GM18526 (cell line): ENCODE data around the gene DIO1.

Source experiments
- POLR2A ChIP-seq: IDR thresholded peaks from 3 replicates; pipeline ENCODE4 v1.6.1; 2011; ENCODE audit not compliant: insufficient read length; ENCODE audit errors: extremely low read depth

Gene DIO1

DNA sequence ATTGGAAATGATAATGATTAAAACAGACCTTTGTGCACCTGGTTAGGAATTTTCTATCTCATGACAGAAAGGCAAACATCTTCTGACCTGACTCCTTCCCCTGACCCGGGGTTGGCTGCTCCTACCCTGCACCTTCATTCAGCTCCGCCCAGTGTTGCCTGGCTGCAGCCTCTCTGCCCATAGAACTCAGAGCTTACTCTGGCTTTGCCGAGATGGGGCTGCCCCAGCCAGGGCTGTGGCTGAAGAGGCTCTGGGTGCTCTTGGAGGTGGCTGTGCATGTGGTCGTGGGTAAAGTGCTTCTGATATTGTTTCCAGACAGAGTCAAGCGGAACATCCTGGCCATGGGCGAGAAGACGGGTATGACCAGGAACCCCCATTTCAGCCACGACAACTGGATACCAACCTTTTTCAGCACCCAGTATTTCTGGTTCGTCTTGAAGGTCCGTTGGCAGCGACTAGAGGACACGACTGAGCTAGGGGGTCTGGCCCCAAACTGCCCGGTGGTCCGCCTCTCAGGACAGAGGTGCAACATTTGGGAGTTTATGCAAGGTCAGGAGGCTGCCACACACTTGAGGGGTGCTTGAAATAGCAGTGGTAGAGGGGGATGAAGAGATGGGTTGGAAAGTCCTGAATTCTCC, at the start of gene DIO1:
DIO1 (plus strand) TSS at position 189 of the 638 bp plus-strand sequence; CDS start at position 213, 24 bp downstream.
- TF ChIP-seq POLR2A: no peak

DNA sequence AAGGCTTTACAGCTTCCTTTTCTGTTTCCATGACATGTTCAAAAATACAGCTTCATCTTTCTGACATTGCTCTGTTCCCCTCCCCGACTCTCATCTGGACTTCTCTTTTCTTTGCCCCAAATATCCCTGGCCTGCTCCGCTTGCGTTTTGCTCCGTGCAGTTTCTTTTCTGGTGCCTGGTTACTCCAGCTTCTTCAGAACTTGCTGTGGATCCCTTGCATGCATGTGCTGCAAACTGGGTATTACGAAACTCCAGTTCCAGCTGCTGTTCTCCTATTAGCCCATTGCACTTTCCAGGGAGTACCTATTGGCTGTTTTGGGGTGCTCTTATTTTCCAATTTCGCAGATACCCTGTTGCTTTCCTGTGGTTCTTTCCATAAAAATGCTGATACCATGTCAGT, 46.0 kb upstream of the DIO1 start:
- no peak for TF ChIP-seq POLR2A

- TF ChIP-seq POLR2A: no peak
Observed at GRCh38 chr1:53850082-53850673, 43.8 kb upstream of the DIO1 start.

DNA sequence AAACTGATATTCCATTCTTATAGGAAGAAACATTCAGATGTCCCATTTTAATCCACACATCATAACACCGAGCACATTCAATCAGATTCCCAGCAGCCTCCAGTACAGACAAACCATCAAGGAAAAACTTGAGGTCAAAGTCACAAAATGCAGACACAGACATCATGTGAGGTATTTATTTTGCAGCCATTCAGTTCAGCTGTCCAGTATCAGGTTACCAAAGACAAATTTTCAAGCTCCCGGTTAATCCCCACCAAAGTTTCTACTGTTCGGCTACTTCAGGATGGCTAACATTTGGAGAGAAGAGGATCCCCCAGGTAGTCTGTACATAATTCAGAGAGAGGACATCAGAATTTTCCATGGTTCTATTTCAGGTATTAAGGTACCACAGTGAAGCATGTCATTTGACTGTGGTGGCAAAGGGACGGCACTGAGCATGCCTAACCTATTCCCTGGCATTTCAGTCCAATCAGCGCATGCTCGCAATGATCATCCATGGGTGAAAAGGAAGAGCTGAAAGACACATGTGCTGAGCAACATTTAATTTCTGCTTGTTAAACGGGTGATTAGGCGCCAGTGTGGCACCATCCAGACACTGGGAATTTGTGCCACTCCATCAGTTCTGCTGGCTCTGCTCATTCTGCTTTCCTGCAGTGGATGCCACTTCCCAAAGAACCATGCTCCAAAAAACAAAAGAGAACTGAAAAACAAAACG, 42.3 kb upstream of the DIO1 start:
- no peak for TF ChIP-seq POLR2A

GRCh38 chr1:53860967-53861411, 33.0 kb upstream of the DIO1 start:
- no peak for TF ChIP-seq POLR2A

DNA sequence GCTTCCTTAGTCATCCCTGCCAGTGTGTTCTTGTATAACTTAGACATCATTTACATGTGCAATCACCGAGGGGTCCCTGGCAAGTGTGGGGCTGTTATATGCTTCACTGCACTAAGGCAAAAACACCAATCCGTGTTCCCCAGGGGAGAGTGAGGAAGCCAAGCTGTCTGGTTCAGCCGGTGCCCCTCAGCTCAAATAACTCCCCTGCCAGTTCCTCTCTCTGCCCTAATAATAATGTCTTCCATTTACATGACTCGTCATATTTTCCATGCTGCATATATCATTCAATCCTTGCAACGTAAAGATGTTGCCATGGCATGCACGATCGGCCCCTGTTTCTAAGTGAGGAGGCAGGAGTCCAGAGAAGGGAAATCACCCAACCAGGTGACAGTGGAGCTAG, 31.5 kb upstream of the DIO1 start:
- no peak for TF ChIP-seq POLR2A

- no peak for TF ChIP-seq POLR2A
Observed at GRCh38 chr1:53868565-53868964, 25.4 kb upstream of the DIO1 start.

GRCh38 chr1:53869454-53870117, 24.4 kb upstream of the DIO1 start:
- TF ChIP-seq POLR2A: no peak

DNA sequence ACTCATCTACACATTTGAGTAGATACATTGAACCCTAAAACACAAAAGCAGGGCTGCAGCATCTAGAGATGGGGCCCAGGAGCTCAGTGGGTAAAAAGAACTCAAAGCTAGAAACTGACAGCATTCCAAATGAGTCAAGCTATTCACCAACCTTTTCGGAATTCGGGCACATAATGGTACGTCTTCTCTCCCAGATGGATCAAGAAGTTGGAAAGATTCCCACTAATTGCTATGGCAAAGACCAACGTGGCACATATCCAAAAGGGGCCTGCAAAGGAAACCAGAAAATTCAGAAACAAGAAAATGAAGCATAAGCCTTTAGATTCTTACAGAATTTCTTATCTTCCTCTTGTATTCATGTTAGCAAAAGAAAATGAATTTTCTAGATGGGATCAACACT, 22.8 kb upstream of the DIO1 start:
- no peak for TF ChIP-seq POLR2A

DNA sequence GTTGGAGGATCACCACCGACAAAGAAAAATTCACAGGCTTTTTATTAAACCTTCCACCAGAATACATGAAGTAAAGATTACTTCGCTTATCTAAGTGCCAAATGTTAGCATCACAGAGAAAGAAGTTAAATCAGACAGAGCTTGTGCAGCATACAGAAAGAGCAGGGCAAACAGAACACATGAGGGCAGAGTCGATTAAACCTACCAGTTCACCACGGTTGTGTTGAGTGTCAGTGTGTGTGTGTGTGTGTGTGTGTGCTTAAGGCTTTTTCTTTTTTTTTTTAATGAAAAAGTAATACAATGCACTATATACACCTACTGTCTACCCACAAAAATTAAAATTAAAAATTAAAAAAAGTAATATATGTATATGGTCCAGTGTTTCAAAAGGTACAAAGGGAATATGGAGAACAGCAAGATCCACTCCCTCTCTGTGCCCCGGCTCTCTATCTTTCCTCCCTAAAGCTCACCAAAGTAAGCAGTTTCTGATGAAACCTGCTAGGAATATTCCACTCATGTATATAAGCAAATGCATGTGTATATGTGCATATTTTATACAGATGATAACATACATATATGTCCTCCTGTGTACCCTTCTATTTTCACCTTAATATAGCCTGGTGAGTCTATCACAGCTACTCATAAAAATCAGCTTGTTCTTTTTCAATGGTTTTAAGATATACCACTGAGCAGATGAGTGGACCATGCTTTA, 22.1 kb upstream of the DIO1 start:
- no peak for TF ChIP-seq POLR2A

GRCh38 chr1:53878492-53879105, 15.4 kb upstream of the DIO1 start:
- TF ChIP-seq POLR2A: no peak

GRCh38 chr1:53888681-53889080, 5.3 kb upstream of the DIO1 start:
- TF ChIP-seq POLR2A: no peak

DNA sequence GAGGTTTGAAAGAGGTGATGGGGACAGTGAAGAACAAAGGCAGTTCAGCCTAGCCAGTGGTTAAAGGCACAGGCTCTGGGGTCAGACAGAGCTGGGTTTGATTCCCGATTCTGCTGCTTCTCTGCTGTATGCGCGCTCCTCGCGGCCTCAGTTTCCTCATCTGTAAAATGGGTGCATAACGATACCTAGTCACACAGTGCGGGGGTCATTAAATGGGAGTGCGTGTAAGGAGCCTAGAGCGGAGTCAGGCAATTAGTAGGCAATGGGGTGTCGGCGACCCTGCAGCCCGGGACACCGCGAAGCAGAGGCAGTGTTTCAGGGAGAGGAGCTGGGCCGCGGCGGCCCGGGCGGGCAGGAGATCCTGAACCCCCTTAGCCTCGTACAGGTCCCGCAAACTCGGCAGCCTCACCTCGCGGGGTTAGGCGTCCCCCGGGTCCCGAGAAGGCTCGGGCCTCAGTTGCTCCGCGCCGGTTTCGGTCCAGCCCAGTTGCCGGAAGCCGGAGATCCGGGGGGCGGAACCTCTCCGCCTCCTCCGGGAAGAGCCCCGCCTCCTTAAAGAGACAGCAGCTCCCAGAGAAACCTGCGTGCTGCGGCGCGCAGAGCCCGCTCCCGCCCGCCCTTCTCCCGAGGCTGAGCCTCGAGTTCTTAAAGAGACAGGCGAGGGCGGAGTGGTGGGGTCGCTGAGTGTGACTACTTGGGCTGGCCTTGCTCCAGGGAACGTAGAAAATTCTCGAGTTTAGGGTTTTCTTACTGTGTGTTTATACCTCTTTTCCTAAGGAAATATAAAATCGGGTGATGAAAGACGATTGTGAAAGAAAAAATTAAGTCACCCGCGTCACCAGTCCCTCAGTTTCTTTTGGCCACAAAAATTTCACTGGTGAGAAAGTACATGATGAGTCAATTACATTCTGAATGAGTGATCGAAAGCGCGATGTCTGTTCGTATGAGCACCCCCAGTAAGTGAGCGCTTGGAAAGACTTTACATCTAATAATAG, 4.4 kb upstream of the DIO1 start, which contains the start of gene YIPF1:
YIPF1 (minus strand) TSS at position 494 of the 995 bp plus-strand sequence. CDS start 860 bp downstream, outside the sequence.
- peak; percentile 79 for TF ChIP-seq POLR2A
